Common myeloid progenitor, CD34-positive (primary cell): ENCODE results near the gene SPATA6L.

ENCODE experiments used
- CTCF ChIA-PET: fragments of 350-600 bp; sonication (Branson Sonifier 250); formaldehyde crosslinking; loops from one replicate; lab custom pipeline; 2021; ENCODE audit warnings: antibody characterized with exemption; lab: Charles Lee
- POLR2A ChIA-PET: fragments of 350-600 bp; sonication (Branson Sonifier 250); formaldehyde crosslinking; loops from one replicate; lab custom pipeline; 2021; ENCODE audit warnings: antibody characterized with exemption; lab: Charles Lee
- DNase-seq, 3 donors: peaks; one replicate each; pipeline versions ENCODE4 v3.0.0 to v3.0.0-alpha.2; 2013
- H3K27ac ChIP-seq, 2 experiments: 1 replicate in 1 of 2; 2 replicates in 1 of 2; pipeline ENCODE4 v1.7.0; 2013; ENCODE audit warnings: inconsistent platforms in 2 of 2, low read length in 2 of 2, mild to moderate bottlenecking in 2 of 2, low read depth in 1 of 2, moderate library complexity in 1 of 2; ENCODE audit not compliant: severe bottlenecking in 2 of 2, insufficient read depth in 1 of 2, poor library complexity in 1 of 2
- H3K27me3 ChIP-seq, 5 experiments: replicated peaks in 2 of 5; 1 replicate in 3 of 5; 2 replicates in 2 of 5; pipeline versions ENCODE4 v1.6.1 to v1.7.0; 2013; ENCODE audit warnings: low read length in 4 of 5, mild to moderate bottlenecking in 2 of 5, moderate library complexity in 2 of 5, inconsistent platforms in 1 of 5; ENCODE audit not compliant: insufficient read depth in 5 of 5, control insufficient read depth in 4 of 5
- H3K36me3 ChIP-seq, 4 experiments: 1 replicate in 2 of 4; 2 replicates in 2 of 4; pipeline versions ENCODE4 v1.6.1 to v1.7.0; 2013; ENCODE audit warnings: low read length in 3 of 4, control low read depth in 1 of 4, mild to moderate bottlenecking in 1 of 4; ENCODE audit not compliant: control insufficient read depth in 4 of 4, insufficient read depth in 4 of 4
- H3K4me1 ChIP-seq, 4 experiments: 1 replicate in 3 of 4; 2 replicates in 1 of 4; pipeline versions ENCODE4 v1.6.1 to v1.7.1; 2013; ENCODE audit warnings: low read length in 3 of 4, mild to moderate bottlenecking in 3 of 4, control low read depth in 1 of 4, inconsistent platforms in 1 of 4, moderate library complexity in 1 of 4; ENCODE audit not compliant: control insufficient read depth in 4 of 4, insufficient read depth in 4 of 4; ENCODE audit errors: control extremely low read depth in 1 of 4
- H3K4me3 ChIP-seq, 7 experiments: 1 replicate in 4 of 7; 2 replicates in 3 of 7; pipeline versions ENCODE4 v1.5.1 to v1.7.0; 2013; ENCODE audit warnings: mild to moderate bottlenecking in 7 of 7, low read length in 6 of 7, moderate library complexity in 6 of 7, inconsistent platforms in 2 of 7, low read depth in 2 of 7, control low read depth in 1 of 7; ENCODE audit not compliant: insufficient read depth in 4 of 7, control insufficient read depth in 1 of 7; ENCODE audit errors: extremely low read depth in 1 of 7
- H3K9me3 ChIP-seq, 5 experiments: 1 replicate in 4 of 5; 2 replicates in 1 of 5; pipeline versions ENCODE4 v1.6.1 to v1.7.1; 2013; ENCODE audit warnings: low read length in 4 of 5, mild to moderate bottlenecking in 2 of 5, inconsistent platforms in 1 of 5, low read depth in 1 of 5, moderate library complexity in 1 of 5; ENCODE audit not compliant: control insufficient read depth in 4 of 5, insufficient read depth in 2 of 5; ENCODE audit errors: control extremely low read depth in 1 of 5
- WGBS: methylation state at CpG from one replicate; pipeline ENCODE4 v1.1.5; 2013; ENCODE audit not compliant: insufficient coverage; 5-methylcytosine and 5-hydroxymethylcytosine counted together

Gene SPATA6L

DNA sequence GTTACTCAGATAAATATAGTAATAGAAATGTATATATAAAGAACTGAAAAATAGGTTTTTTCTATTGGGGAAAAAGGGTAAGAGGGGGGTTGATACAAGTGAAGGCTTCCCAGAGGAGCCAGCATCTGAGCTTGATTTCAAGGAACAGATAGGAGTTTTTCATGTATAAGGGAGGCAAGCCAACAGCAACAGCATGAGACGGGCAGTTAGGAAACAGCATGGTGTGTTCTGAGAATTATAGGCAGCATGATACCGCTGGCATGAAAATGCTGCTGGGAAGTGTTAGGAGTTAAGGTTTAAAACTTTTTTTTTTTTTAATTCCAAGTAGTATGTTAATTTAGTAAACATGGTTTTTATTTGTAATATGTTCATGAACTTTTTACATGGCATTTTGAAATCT lies 22.7 kb upstream of the SPATA6L start:
- ChIA-PET CTCF (no interaction called here), POLR2A (no interaction called here)
- Histone ChIP-seq H3K4me3 (no peak overlapping the region), H3K27ac (no peak overlapping the region), H3K27me3 (no peaks in the 10 kb centered on the region), H3K4me1 (no peaks in the 10 kb centered on the region), H3K9me3 (no peaks in the 10 kb centered on the region), H3K36me3 (peaks cover 15 to 37% (median 25%) of the 10 kb centered on the region in 4 experiments)
- 89% methylated on average over 1 of the region's 2 CpGs for whole genome bisulfite sequencing
- DNase-seq = no peak

DNA sequence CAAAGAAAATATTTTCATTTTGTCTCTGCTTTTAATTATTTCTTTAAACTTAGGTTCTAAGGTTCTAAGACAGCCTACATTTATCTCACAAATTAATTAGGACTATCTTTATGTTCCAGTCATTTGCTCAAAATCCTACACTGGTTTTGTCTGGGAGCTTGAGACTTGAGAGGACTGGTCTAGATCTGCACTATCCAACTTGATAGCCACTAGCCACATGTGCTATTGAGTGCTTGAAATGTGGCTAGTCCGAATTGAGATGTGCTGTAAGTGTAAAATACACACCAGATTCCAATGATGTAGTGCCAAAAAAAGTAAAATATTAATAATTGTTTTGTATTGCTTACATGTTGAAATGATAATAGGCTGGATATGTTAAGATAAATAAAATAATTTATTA lies 20.3 kb upstream of the SPATA6L start:
- H3K27ac ChIP-seq = no peak overlapping the region
- H3K4me3 ChIP-seq = no peak overlapping the region
- H3K36me3 ChIP-seq = peaks cover 10 to 39% (median 23%) of the 10 kb centered on the region in 4 experiments
- WGBS = no CpG with 5 or more reads among the region's 1 CpG
- no peak for DNase-seq
- no peaks in the 10 kb centered on the region for H3K27me3 ChIP-seq
- no peaks in the 10 kb centered on the region for H3K9me3 ChIP-seq
- CTCF ChIA-PET = no interaction called here
- POLR2A ChIA-PET = no interaction called here
- H3K4me1 ChIP-seq = no peaks in the 10 kb centered on the region

DNA sequence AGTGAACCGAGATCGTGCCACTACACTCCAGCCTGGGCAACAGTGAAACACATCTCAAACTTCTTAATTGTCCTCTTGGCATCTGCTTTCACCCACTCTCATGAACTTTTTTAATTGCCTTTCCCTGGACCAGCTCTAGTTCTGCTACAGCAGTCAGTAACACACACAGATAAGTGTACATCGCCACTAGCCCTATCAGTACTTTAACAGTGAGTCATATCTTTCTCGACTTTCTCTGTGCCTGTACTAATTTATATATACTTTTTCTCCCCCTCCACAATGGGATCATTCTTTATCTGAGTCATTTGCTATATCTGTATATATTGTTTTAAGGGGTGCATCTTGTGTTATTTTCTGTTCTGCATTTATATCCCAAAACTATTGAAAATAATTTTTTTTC lies 19.8 kb upstream of the SPATA6L start:
- Histone ChIP-seq H3K4me1 (peaks cover 0 to 3% (median 0%) of the 10 kb centered on the region in 4 experiments), H3K36me3 (peaks cover 10 to 36% (median 22%) of the 10 kb centered on the region in 4 experiments), H3K9me3 (no peaks in the 10 kb centered on the region), H3K4me3 (no peak overlapping the region), H3K27me3 (no peaks in the 10 kb centered on the region), H3K27ac (no peak overlapping the region)
- WGBS = 100% methylated on average over 2 of the region's 4 CpGs
- ChIA-PET POLR2A (no interaction called here), CTCF (no interaction called here)
- DNase-seq = no peak

GRCh38 chr9:4684820-4685219 lies 18.5 kb upstream of the SPATA6L start:
- POLR2A ChIA-PET = no interaction called here
- 98% methylated on average over 4 of the region's 4 CpGs for WGBS

DNA sequence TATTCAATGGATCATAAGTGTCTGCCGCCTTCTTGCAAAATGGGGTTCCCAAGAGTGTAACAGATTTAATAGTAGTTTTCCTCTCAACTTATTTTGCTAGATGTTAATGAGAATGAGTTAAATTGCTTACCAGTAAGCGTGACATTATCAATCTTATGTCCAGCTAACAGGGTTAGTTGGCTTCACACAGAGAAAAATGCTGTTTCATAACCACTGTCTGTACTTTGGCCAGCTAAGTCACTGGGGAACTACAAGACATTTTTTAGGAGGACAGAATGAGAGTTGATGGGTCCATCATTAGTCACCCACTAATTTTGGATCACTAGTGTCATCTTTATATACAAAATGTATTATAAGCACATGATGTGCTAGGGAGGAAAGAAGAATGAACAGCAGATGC lies 14.5 kb upstream of the SPATA6L start:
- Histone ChIP-seq H3K4me1 (peaks cover 6 to 27% (median 13%) of the 10 kb centered on the region in 4 experiments), H3K27ac (peak overlapping the region in 1 of 2 experiments; percentile 97), H3K9me3 (no peaks in the 10 kb centered on the region), H3K36me3 (peaks cover 1 to 12% (median 3%) of the 10 kb centered on the region in 4 experiments), H3K27me3 (peaks cover 0 to 6% (median 0%) of the 10 kb centered on the region in 5 experiments), H3K4me3 (peak overlapping the region in 6 of 7 experiments; percentile 80 to 95 (median 92))
- peak in 2 of 3 donors; percentile 25 to 26 for DNase-seq
- 40% methylated on average over 1 of the region's 2 CpGs for WGBS
- ChIA-PET POLR2A (interaction anchor here (0.7 kb wide), 1 partner anchor 36 kb away, joined by 3 read pairs; no protein-coding TSS in a partner anchor), CTCF (interaction anchor here (1.0 to 1.4 kb wide), 3 partner anchors 52 to 64 kb away, joined by 3 to 4 read pairs (median 3); partner anchors contain the start of gene AK3)

More at GRCh38 chr9:4684820-4685219, 18.5 kb upstream of the SPATA6L start:
- CTCF ChIA-PET = interaction anchor here (1.0 to 1.2 kb wide), 2 partner anchors 17 to 58 kb away, joined by 3 to 8 read pairs; no protein-coding TSS in a partner anchor
- no peak overlapping the region for H3K4me3 ChIP-seq
- DNase-seq = no peak
- H3K4me1 ChIP-seq = peaks cover 6 to 16% (median 10%) of the 10 kb centered on the region in 4 experiments
- H3K36me3 ChIP-seq = peaks cover 6 to 25% (median 14%) of the 10 kb centered on the region in 4 experiments
- no peak overlapping the region for H3K27ac ChIP-seq
- H3K9me3 ChIP-seq = no peaks in the 10 kb centered on the region
- no peaks in the 10 kb centered on the region for H3K27me3 ChIP-seq

GRCh38 chr9:4680173-4680525 lies 13.9 kb upstream of the SPATA6L start:
- no peak for DNase-seq

More at GRCh38 chr9:4680173-4680525, 13.9 kb upstream of the SPATA6L start:
- H3K9me3 ChIP-seq = no peaks in the 10 kb centered on the region
- ChIA-PET POLR2A (interaction anchor here (1.5 kb wide), 1 partner anchor 60 kb away, joined by 7 read pairs; the partner anchor contains the start of gene AK3), CTCF (interaction anchor here (1.3 to 1.4 kb wide), 2 partner anchors 11 to 51 kb away, joined by 3 to 4 read pairs; no protein-coding TSS in a partner anchor)
- peak overlapping the region; percentile 88 to 97 for H3K27ac ChIP-seq
- WGBS = 17% methylated on average over 7 of the region's 10 CpGs
- H3K4me1 ChIP-seq = peaks cover 6 to 27% (median 13%) of the 10 kb centered on the region in 4 experiments
- H3K4me3 ChIP-seq = peak overlapping the region; percentile 52 to 95 (median 91)
- H3K27me3 ChIP-seq = peaks cover 0 to 8% (median 0%) of the 10 kb centered on the region in 5 experiments
- peaks cover 0 to 7% (median 2%) of the 10 kb centered on the region in 4 experiments for H3K36me3 ChIP-seq
